NCI-H460 (cell line): ENCODE measurements around the gene RBMS2. TPM values are rescaled to one million over a fixed set of nuclear protein-coding genes. Genes with fewer than 3 reads are reported as not detected.

ENCODE experiments used
- small RNA-seq, 2 experiments: library from RNA; depleted of rRNA; stranded (forward); fragments of <200 nt; gene quantifications; one replicate each; pipeline ENCODE3, GENCODE V24; 2014
- total RNA-seq: library from RNA; depleted of rRNA; stranded (reverse); fragments of >200 nt; shearing (Covaris generic); gene quantifications from 2 replicates; pipeline ENCODE4 v1.2.3, GENCODE V29; 2014; rRNA removed

The RBMS2 gene
- total RNA-seq, 1 experiment from 2014 or later, result 52.8 TPM

Small RNA genes lying within 50 kb of the gene (small RNA-seq; reads per million reads assigned to genes)
- 0 reads per million in 2 experiments for gene RNU6-343P
- gene SNORD59A, result 1,213 to 7,778 reads per million in 2 experiments

Other genes with a start within 250 kb of the RBMS2 start
- gene CS, start 221.5 kb upstream of the RBMS2 start, total RNA-seq, result 141 and 153 TPM in 2 replicates
- 142 and 150 TPM in 2 replicates for gene CNPY2, start 205.8 kb upstream of the RBMS2 start, total RNA-seq
- 71.1 and 73.6 TPM in 2 replicates for gene PAN2, start 187.8 kb upstream of the RBMS2 start, total RNA-seq
- 0.17 TPM in 1 of 2 replicates, not detected in the other for gene IL23A, start 182.9 kb upstream of the RBMS2 start, total RNA-seq
- 20.2 and 20.6 TPM in 2 replicates for gene STAT2, start 161.7 kb upstream of the RBMS2 start, total RNA-seq
- gene APOF, start 159.0 kb upstream of the RBMS2 start, total RNA-seq, result not detected in 2 replicates
- 8.6 and 17.1 TPM in 2 replicates for gene TIMELESS, start 72.4 kb upstream of the RBMS2 start, total RNA-seq
- not detected in 2 replicates for gene MIP, start 67.2 kb upstream of the RBMS2 start, total RNA-seq
- 1.8 and 2.5 TPM in 2 replicates for gene SPRYD4, start 53.2 kb upstream of the RBMS2 start, total RNA-seq
- gene GLS2, start 33.7 kb upstream of the RBMS2 start, total RNA-seq, result not detected in 2 replicates
- 30.4 and 32.4 TPM in 2 replicates for gene BAZ2A, start 108.5 kb downstream of the RBMS2 start, total RNA-seq
- gene ATP5F1B, start 124.2 kb downstream of the RBMS2 start, total RNA-seq, result 1,105 and 1,272 TPM in 2 replicates
- gene PTGES3, start 166.5 kb downstream of the RBMS2 start, total RNA-seq, result 191 and 222 TPM in 2 replicates
- 1,485 and 1,699 TPM in 2 replicates for gene NACA, start 203.5 kb downstream of the RBMS2 start, total RNA-seq
- 34.1 TPM in 2 replicates for gene PRIM1, start 230.5 kb downstream of the RBMS2 start, total RNA-seq
- 0.40 and 0.43 TPM in 2 replicates for gene HSD17B6, start 241.5 kb downstream of the RBMS2 start, total RNA-seq